ENCODE data around the gene LIAS.

The LIAS gene

DNA sequence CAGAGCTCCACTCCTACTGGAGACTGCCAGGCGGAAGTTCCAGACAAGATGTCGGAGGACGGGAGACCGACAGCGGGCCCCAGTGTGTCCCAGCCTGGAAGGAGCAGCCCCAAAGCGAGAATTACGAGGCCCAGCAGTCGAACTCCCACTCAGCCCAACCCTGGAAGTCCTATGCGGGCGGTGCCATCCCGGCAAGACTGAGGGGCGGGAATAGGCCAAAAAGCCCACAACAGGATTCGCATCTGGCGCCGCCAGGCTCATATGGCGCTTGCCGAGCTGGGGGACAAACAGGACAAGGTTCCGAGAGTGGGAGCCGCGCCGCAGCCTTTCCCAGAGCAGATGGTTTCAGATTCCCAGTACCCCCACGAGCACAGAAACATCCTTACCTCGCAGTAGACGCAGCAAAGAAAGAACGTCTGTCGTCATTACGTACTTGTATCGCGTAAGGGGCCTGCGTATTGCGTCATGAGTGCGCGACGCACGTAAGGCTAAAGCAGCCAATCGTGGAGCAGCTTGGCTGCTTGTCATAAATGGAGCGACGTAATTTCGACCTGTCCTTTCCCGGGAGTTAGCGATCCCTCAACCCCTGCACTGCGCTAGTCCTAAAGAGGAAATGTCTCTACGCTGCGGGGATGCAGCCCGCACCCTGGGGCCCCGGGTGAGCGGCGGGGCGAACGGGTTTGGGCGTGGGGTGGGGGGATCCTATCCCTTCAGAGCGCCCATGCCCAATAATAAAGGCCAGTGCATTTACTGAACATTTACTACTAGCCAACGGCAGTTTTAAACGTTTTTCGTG lies at the start of gene LIAS, which contains the start of gene RPL9:
LIAS (plus strand) TSS at position 552 of the 796 bp plus-strand sequence; CDS start at position 614, 62 bp downstream.
RPL9 (minus strand) TSS at position 418 of the 796 bp plus-strand sequence. CDS start 483 bp downstream, outside the sequence.
- TF ChIP-seq RAD21 (IDR thresholded peaks at IDR 0.05; ENCODE audit: low read depth) = no peak
- TF ChIP-seq EP300 (IDR thresholded peaks at IDR 0.05; ENCODE audit: borderline replicate concordance) = no peak
- TF ChIP-seq TAF1 (IDR thresholded peaks at IDR 0.05; ENCODE audit: low read depth) = peak; percentile 97
- TF ChIP-seq CREB1 (IDR thresholded peaks at IDR 0.05; ENCODE audit: low read depth) = peak; percentile 100
- TF ChIP-seq TEAD4 (IDR thresholded peaks at IDR 0.05) = 0 out of 2 replicates have a peak, but pooled peaks have one; percentile 25
- TF ChIP-seq YY1 (IDR thresholded peaks at IDR 0.05; ENCODE audit: low read depth) = peak; percentile 33
- TF ChIP-seq NFIC (IDR thresholded peaks at IDR 0.05) = no peak
- TF ChIP-seq, protein P1, sequence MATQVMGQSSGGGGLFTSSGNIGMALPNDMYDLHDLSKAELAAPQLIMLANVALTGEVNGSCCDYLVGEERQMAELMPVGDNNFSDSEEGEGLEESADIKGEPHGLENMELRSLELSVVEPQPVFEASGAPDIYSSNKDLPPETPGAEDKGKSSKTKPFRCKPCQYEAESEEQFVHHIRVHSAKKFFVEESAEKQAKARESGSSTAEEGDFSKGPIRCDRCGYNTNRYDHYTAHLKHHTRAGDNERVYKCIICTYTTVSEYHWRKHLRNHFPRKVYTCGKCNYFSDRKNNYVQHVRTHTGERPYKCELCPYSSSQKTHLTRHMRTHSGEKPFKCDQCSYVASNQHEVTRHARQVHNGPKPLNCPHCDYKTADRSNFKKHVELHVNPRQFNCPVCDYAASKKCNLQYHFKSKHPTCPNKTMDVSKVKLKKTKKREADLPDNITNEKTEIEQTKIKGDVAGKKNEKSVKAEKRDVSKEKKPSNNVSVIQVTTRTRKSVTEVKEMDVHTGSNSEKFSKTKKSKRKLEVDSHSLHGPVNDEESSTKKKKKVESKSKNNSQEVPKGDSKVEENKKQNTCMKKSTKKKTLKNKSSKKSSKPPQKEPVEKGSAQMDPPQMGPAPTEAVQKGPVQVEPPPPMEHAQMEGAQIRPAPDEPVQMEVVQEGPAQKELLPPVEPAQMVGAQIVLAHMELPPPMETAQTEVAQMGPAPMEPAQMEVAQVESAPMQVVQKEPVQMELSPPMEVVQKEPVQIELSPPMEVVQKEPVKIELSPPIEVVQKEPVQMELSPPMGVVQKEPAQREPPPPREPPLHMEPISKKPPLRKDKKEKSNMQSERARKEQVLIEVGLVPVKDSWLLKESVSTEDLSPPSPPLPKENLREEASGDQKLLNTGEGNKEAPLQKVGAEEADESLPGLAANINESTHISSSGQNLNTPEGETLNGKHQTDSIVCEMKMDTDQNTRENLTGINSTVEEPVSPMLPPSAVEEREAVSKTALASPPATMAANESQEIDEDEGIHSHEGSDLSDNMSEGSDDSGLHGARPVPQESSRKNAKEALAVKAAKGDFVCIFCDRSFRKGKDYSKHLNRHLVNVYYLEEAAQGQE (IDR thresholded peaks at IDR 0.05; ENCODE audit: low read depth) = no peak
- no peak for TF ChIP-seq ZBTB7A (IDR thresholded peaks at IDR 0.05; ENCODE audit: low read depth)
- TF ChIP-seq EGR1 (IDR thresholded peaks at IDR 0.05) = no peak
- TF ChIP-seq, protein P2, sequence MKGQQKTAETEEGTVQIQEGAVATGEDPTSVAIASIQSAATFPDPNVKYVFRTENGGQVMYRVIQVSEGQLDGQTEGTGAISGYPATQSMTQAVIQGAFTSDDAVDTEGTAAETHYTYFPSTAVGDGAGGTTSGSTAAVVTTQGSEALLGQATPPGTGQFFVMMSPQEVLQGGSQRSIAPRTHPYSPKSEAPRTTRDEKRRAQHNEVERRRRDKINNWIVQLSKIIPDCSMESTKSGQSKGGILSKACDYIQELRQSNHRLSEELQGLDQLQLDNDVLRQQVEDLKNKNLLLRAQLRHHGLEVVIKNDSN (IDR thresholded peaks at IDR 0.05) = no peak; the same call in 1 of the 2 replicates
- TF ChIP-seq CEBPB (IDR thresholded peaks at IDR 0.05) = 0 out of 2 replicates have a peak, but pooled peaks have one; percentile 17
- no peak for TF ChIP-seq TCF12 (IDR thresholded peaks at IDR 0.05; ENCODE audit: low read depth)
- TF ChIP-seq, protein P3, sequence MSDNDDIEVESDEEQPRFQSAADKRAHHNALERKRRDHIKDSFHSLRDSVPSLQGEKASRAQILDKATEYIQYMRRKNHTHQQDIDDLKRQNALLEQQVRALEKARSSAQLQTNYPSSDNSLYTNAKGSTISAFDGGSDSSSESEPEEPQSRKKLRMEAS (IDR thresholded peaks at IDR 0.05) = peak; percentile 97

DNA sequence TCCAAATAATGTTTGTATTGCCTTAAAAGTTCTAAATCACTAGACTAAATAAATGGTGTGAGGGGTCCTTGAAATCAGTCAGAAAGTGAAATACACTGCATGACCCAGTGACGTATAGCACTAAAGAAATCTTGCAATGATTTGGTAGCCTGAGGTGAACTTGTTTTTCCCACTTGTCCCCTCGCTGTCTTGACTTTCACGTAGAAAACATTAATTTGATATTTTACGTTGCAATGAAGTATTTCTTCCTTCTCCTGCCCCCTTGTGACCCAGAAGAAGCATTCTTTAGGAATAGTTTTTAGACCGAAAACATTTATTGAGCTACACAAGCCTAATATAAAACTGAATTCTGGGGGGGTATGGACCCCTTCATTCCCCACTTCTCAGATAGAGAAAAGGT lies 48.4 kb upstream of the LIAS start:
- TF ChIP-seq RAD21 (IDR thresholded peaks at IDR 0.05; ENCODE audit: low read depth) = peak; percentile 21; the same call in 1 of the 2 replicates
- no peak for TF ChIP-seq EP300 (IDR thresholded peaks at IDR 0.05; ENCODE audit: borderline replicate concordance)
- TF ChIP-seq, protein P1 (IDR thresholded peaks at IDR 0.05; ENCODE audit: low read depth) = no peak
- TF ChIP-seq CREB1 (IDR thresholded peaks at IDR 0.05; ENCODE audit: low read depth) = no peak
- TF ChIP-seq TEAD4 (IDR thresholded peaks at IDR 0.05) = no peak
- TF ChIP-seq, protein P3 (IDR thresholded peaks at IDR 0.05) = no peak

DNA sequence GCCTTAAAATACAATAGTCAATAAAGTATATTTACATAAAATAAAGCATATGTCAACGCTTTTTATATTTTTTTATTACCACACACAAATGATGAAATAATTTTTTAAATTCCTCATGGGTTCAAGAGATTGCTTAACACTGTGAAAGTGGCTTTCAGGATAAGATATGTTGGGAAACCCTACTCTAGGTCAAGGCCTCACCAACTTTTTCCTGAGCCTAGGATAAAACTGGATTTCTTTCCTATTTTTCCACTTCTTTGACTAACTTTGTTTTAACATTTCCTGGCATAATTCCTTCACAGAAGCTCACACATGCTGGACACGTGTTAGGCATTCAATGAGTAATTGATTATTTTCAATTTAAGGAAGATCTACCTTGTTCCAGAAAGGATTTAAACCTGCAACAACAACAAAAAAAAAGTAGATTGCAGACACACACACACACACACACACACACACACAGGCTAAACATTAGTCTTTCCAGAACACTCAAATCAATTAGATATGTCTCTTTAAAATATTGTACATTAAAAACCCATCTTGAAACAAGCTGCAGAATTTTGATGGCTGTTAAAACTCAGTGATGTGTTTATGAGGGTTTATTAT lies 43.1 kb upstream of the LIAS start:
- TF ChIP-seq TCF12 (IDR thresholded peaks at IDR 0.05; ENCODE audit: low read depth) (no peak), TEAD4 (IDR thresholded peaks at IDR 0.05) (no peak), ZBTB7A (IDR thresholded peaks at IDR 0.05; ENCODE audit: low read depth) (no peak), NFIC (IDR thresholded peaks at IDR 0.05) (no peak), FOXM1 (IDR thresholded peaks at IDR 0.05; ENCODE audit: borderline replicate concordance, low read depth) (no peak), EGR1 (IDR thresholded peaks at IDR 0.05) (no peak)

DNA sequence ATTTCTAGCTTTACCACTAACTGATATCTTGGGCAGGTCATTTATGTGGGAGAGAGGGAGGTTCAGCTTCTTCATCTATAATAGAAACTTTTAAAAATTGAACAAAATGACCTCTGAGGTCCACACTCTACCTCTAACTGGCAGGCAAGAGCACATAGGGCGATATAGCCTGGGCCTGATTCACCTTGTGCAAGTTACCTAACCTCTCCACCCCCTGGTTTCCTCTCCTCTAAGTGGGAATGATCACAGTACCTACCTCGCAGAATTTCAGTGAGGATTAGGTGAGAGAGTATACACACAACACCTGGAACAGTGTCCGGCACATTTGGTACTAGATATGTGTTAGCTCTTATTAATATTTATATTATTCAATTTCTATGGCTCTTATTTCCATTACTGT lies 36.6 kb upstream of the LIAS start:
- no peak for TF ChIP-seq ZBTB7A (IDR thresholded peaks at IDR 0.05; ENCODE audit: low read depth)

DNA sequence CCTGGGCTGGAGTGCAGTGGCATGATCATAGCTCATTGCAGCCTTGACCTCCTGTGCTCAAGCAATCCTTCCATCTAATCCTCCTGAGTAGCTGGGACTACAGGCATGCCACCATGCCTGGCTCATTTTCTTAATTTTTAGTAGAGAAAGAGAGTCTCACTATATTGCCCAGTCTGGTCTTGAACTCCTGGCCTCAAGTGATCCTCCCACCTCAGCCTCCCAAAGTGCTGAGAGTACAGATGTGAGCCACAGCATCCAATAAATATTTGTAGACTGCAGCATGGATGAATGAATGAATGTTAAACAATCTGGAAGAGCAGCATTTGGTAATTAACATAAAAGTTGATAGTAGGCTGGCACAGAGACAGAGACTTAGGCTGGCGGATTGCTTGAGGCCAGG lies 32.1 kb upstream of the LIAS start:
- TF ChIP-seq, protein P2 (IDR thresholded peaks at IDR 0.05) = no peak
- TF ChIP-seq, protein P1 (IDR thresholded peaks at IDR 0.05; ENCODE audit: low read depth) = no peak
- TF ChIP-seq NFIC (IDR thresholded peaks at IDR 0.05) = no peak
- no peak for TF ChIP-seq TAF1 (IDR thresholded peaks at IDR 0.05; ENCODE audit: low read depth)

Data from Ishikawa (cell line).